SK-N-SH (cell line): Measurements from ENCODE around the gene DCAF10. TPM values are rescaled to one million over a fixed set of nuclear protein-coding genes. Genes with fewer than 3 reads are reported as not detected.

Source experiments
- CTCF ChIA-PET: fragments of 300-600, 350-600 bp; formaldehyde crosslinking; extraction: SDS; loops from one replicate; lab custom pipeline; 2021; lab: Yijun Ruan, JAX
- POLR2A ChIA-PET: fragments of 350-600 bp; sonication (Branson Sonifier 250); formaldehyde crosslinking; extraction: SDS; loops from one replicate; lab custom pipeline; 2020; ENCODE audit warnings: antibody characterized with exemption, inconsistent platforms; lab: Yijun Ruan, JAX
- DNase-seq: peaks from one replicate; pipeline ENCODE4 v3.0.0; 2012
- H2AFZ ChIP-seq: fragments of 200-600 bp; sonication (generic); 2 replicates; pipeline ENCODE4 v1.8.1; 2016; ENCODE audit warnings: antibody characterized with exemption, mild to moderate bottlenecking, low read depth
- H3F3A ChIP-seq: fragments of 200-600 bp; sonication (generic); replicated peaks from 2 replicates; pipeline ENCODE3; 2016; ENCODE audit warnings: antibody characterized with exemption, mild to moderate bottlenecking; ENCODE audit not compliant: insufficient read depth
- H3K27ac ChIP-seq, 2 experiments: fragments of 200-500 bp in 1 of 2; fragments of 200-600 bp in 1 of 2; sonication (Bioruptor generic) in 1 of 2; sonication (generic), shearing (Covaris generic) in 1 of 2; 2 replicates each; pipeline versions ENCODE4 v1.5.1 to v1.6.1; 2014 to 2016; ENCODE audit warnings: low read depth in 2 of 2, inconsistent platforms in 1 of 2, low read length in 1 of 2, mild to moderate bottlenecking in 1 of 2, mixed read lengths in 1 of 2
- H3K27me3 ChIP-seq: fragments of 200-600 bp; sonication (generic), shearing (Covaris generic); 2 replicates; pipeline ENCODE4 v1.6.1; 2016; ENCODE audit warnings: mixed run types; ENCODE audit not compliant: insufficient read depth
- H3K36me3 ChIP-seq, 2 experiments: fragments of 200-500 bp in 1 of 2; fragments of 200-600 bp in 1 of 2; sonication (Bioruptor generic) in 1 of 2; sonication (generic) in 1 of 2; replicated peaks in 1 of 2; 2 replicates each; pipeline versions ENCODE3 to v1.5.1; 2014 to 2016; ENCODE audit warnings: low read length in 1 of 2, mild to moderate bottlenecking in 1 of 2; ENCODE audit not compliant: insufficient read depth in 2 of 2, control insufficient read depth in 1 of 2
- H3K4me1 ChIP-seq, 2 experiments: fragments of 200-500 bp in 1 of 2; fragments of 200-600 bp in 1 of 2; sonication (Bioruptor generic) in 1 of 2; sonication (generic), shearing (Covaris generic) in 1 of 2; 2 replicates each; pipeline versions ENCODE4 v1.5.1 to v1.6.1; 2014 to 2016; ENCODE audit warnings: low read depth in 1 of 2, low read length in 1 of 2, mixed run types in 1 of 2; ENCODE audit not compliant: insufficient read depth in 2 of 2, control insufficient read depth in 1 of 2
- H3K4me2 ChIP-seq: fragments of 200-600 bp; sonication (generic), shearing (Covaris generic); 2 replicates; pipeline ENCODE4 v1.6.1; 2017; ENCODE audit warnings: mixed run types
- H3K4me3 ChIP-seq, 2 experiments: fragments of 200-500 bp in 1 of 2; fragments of 200-600 bp in 1 of 2; sonication (Bioruptor generic) in 1 of 2; sonication (generic), shearing (Covaris generic) in 1 of 2; 2 replicates each; pipeline versions ENCODE4 v1.5.1 to v1.8.1; 2014 to 2016; ENCODE audit warnings: low read depth in 2 of 2, inconsistent platforms in 1 of 2, low read length in 1 of 2, mild to moderate bottlenecking in 1 of 2, mixed read lengths in 1 of 2, moderate library complexity in 1 of 2
- H3K79me2 ChIP-seq: fragments of 200-600 bp; sonication (generic); 2 replicates; pipeline ENCODE4 v1.8.1; 2017; ENCODE audit warnings: mild to moderate bottlenecking; ENCODE audit not compliant: insufficient read depth
- H3K9ac ChIP-seq: fragments of 200-600 bp; sonication (generic); 2 replicates; pipeline ENCODE4 v1.6.1; 2017; ENCODE audit warnings: mixed run types
- H3K9me2 ChIP-seq: fragments of 200-600 bp; sonication (generic); 2 replicates; pipeline ENCODE4 v1.6.1; 2017; ENCODE audit warnings: mixed run types
- H3K9me3 ChIP-seq: fragments of 200-600 bp; sonication (generic); 2 replicates; pipeline ENCODE4 v1.6.1; 2017; ENCODE audit warnings: mixed run types, mild to moderate bottlenecking, moderate library complexity
- H4K20me1 ChIP-seq: fragments of 200-600 bp; sonication (generic); 2 replicates; pipeline ENCODE4 v1.6.1; 2017; ENCODE audit warnings: mild to moderate bottlenecking, mixed run types; ENCODE audit not compliant: insufficient read depth
- CHD2 ChIP-seq: fragments of 150-350 bp; IDR thresholded peaks from 2 replicates; pipeline ENCODE4 v1.6.1; 2018; ENCODE audit warnings: low read length; ENCODE audit not compliant: partially characterized antibody
- ELF1 ChIP-seq: IDR thresholded peaks from 2 replicates; pipeline ENCODE4 v1.4.0; 2012
- EP300 ChIP-seq, 2 experiments: IDR thresholded peaks; 2 replicates each; pipeline versions ENCODE4 v1.4.0 to v1.6.1; 2012; ENCODE audit warnings: borderline replicate concordance in 1 of 2, low read depth in 1 of 2, low read length in 1 of 2
- EZH2phosphoT487 ChIP-seq: fragments of 200-600 bp; sonication (generic); IDR thresholded peaks from 2 replicates; pipeline ENCODE4 v1.6.1; 2017; ENCODE audit warnings: low read depth, mixed run types, mild to moderate bottlenecking, antibody characterized with exemption, moderate library complexity, borderline replicate concordance
- FOSL2 ChIP-seq: IDR thresholded peaks from 2 replicates; pipeline ENCODE4 v1.4.0; 2012; ENCODE audit warnings: low read depth, mild to moderate bottlenecking, moderate library complexity, borderline replicate concordance
- GABPA ChIP-seq: IDR thresholded peaks from 2 replicates; pipeline ENCODE4 v1.4.0; 2012; ENCODE audit warnings: low read depth, mild to moderate bottlenecking
- JUND ChIP-seq: IDR thresholded peaks from 2 replicates; pipeline ENCODE4 v1.4.0; 2012
- MAX ChIP-seq: IDR thresholded peaks from 2 replicates; pipeline ENCODE4 v1.4.0; 2012; ENCODE audit warnings: low read depth
- MEF2A ChIP-seq: IDR thresholded peaks from 2 replicates; pipeline ENCODE4 v1.4.0; 2012; ENCODE audit warnings: low read depth, borderline replicate concordance
- MXI1 ChIP-seq: IDR thresholded peaks from 2 replicates; pipeline ENCODE4 v1.6.1; 2012; ENCODE audit warnings: mild to moderate bottlenecking, low read depth, low read length, improper control_type of control experiment
- NFIC ChIP-seq: IDR thresholded peaks from 2 replicates; pipeline ENCODE4 v1.4.0; 2012; ENCODE audit warnings: borderline replicate concordance
- REST ChIP-seq: IDR thresholded peaks from 2 replicates; pipeline ENCODE4 v1.6.1; 2012; ENCODE audit warnings: mild to moderate bottlenecking, low read depth, low read length, moderate library complexity
- SIN3A ChIP-seq: IDR thresholded peaks from 2 replicates; pipeline ENCODE4 v1.6.1; 2012; ENCODE audit warnings: low read depth, mild to moderate bottlenecking, low read length, moderate library complexity, borderline replicate concordance
- TCF12 ChIP-seq: IDR thresholded peaks from 2 replicates; pipeline ENCODE4 v1.4.0; 2012
- USF1 ChIP-seq: IDR thresholded peaks from 2 replicates; pipeline ENCODE4 v1.4.0; 2012; ENCODE audit warnings: low read depth, borderline replicate concordance
- ZBTB33 ChIP-seq: IDR thresholded peaks from 2 replicates; pipeline ENCODE4 v1.4.0; 2012; ENCODE audit warnings: low read depth, borderline replicate concordance
- WGBS: methylation state at CpG from one replicate; pipeline ENCODE4 v1.1.6; 2017; ENCODE audit warnings: low lambda C conversion rate; 5-methylcytosine and 5-hydroxymethylcytosine counted together
- polyA plus RNA-seq, 3 experiments: library from polyadenylated mRNA; depleted of rRNA; stranded (reverse); fragments of >200 nt; gene quantifications; 2 replicates each; pipeline ENCODE4 v1.2.3, GENCODE V29; 2012

The DCAF10 gene
- polyA plus RNA-seq, 1 of the 3 experiments (the other 2 are of a cell fraction) = 11.8 TPM

GRCh38 chr9:37913480-37914153, 113.0 kb downstream of the DCAF10 start (continued):
- TF ChIP-seq REST = no peak
- no peak for TF ChIP-seq GABPA
- TF ChIP-seq TCF12 = peak; percentile 22; the same call in 1 of the 2 replicates
- 0 out of 2 replicates have a peak, but pooled peaks have one; percentile 8 for TF ChIP-seq NFIC
- TF ChIP-seq MXI1 = no peak
- TF ChIP-seq JUND = no peak
- TF ChIP-seq CHD2 = peak; percentile 52
- TF ChIP-seq FOSL2 = no peak
- TF ChIP-seq MEF2A = no peak
- no peak for TF ChIP-seq USF1

- Histone ChIP-seq H3K9me2 (no peaks in the 10 kb centered on the region), H3K4me3 (no peak overlapping the region), H3K27me3 (no peaks in the 10 kb centered on the region), H3K9me3 (no peaks in the 10 kb centered on the region), H2AFZ (no peak overlapping the region), H3K79me2 (no peaks in the 10 kb centered on the region), H4K20me1 (no peaks in the 10 kb centered on the region), H3F3A (peaks cover 16% of the 10 kb centered on the region), H3K36me3 (peaks cover 11 to 30% of the 10 kb centered on the region in 2 experiments), H3K4me1 (peaks cover 5 to 7% of the 10 kb centered on the region in 2 experiments; a peak in 1 of 4 replicates), H3K27ac (peak overlapping the region; percentile 30 to 48; a peak in 3 of 4 replicates), H3K4me2 (no peak overlapping the region), H3K9ac (no peak overlapping the region)
- 88% methylated on average over 6 of the region's 8 CpGs for WGBS
- no peak for TF ChIP-seq SIN3A
- no peak for TF ChIP-seq EZH2phosphoT487
- no peak for TF ChIP-seq JUND
- TF ChIP-seq ELF1 = no peak
- no peak for TF ChIP-seq ZBTB33
- no peak for TF ChIP-seq EP300 (IDR thresholded peaks at IDR 0.05; ENCODE audit: borderline replicate concordance in 1 of 2, low read depth in 1 of 2, low read length in 1 of 2)
- TF ChIP-seq MAX = no peak
- TF ChIP-seq MXI1 = no peak
- ChIA-PET POLR2A (interaction anchor here (1.0 to 1.3 kb wide), 2 partner anchors 154 to 459 kb away, joined by 3 to 4 read pairs; partner anchors contain the start of gene SHB), CTCF (interaction anchor here (0.5 to 6.7 kb wide), 106 partner anchors 8 to 729 kb away, joined by 3 to 124 read pairs (median 5); partner anchors contain the start of genes SHB, SLC25A51 and TOMM5)
- DNase-seq = no peak
Observed at GRCh38 chr9:37914154-37914551, 113.6 kb downstream of the DCAF10 start.
